HG03280 (cell line): ENCODE results near the gene FAM234A.
"Not testable (repeated sequence)": the region's sequence is repeated elsewhere in the genome, so short reads cannot be mapped to it uniquely, and the experiment has no call there.

Source experiments
- ATAC-seq: cut with Tn5 transposase; IDR thresholded peaks from one replicate; pipeline ENCODE4 v1.9.1; 2021; ENCODE audit warnings: mild to moderate bottlenecking, moderate library complexity; ENCODE audit not compliant: unreplicated experiment

FAM234A gene

DNA sequence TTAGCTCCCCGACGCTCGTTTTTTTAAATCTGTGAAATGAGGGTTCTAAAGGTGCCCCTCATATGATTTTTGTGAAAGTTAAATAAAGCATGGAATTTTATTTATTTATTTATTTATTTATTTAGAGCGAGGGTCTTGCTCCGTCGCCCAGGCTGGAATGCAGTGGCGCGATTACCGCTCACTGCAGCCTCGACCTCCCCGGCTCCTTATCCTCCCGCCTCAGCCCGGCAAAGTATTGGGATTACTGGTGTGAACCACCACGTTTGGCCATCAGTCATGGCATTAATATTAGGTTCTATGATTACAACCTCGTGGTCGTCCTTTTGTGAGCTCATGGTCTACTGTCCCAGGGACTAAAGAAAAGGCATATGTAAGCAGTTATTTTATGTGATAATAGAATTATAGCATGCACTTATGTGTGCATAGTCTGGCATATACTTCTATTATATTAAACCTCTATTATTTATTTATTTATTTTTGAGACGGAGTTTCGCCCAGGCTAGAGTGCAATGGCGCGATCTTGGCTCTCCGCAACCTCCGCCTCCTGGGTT lies 4.8 kb upstream of the FAM234A start:
- no peak for ATAC-seq

GRCh38 chr16:230351-230750 lies 4.3 kb upstream of the FAM234A start:
- not testable (repeated sequence) for ATAC-seq

DNA sequence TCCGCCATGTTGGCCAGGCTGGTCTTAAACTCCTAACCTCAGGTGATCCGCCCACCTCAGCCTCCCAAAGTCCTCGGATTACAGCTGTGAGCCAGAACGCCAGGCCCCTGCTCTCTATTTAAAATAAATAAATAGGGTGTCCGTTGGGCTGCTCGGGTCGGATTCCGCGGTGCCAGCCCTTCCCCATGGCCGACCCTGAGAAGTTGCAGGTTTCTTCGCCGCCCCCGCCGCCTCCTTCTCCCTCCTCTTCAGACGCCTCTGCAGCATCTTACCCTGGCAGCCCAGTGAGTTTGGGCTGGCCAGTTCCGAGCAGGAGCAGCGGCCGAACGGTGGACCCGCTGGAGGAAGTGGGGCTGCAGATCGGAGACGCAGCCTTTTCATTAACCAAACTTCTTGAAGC lies 3.7 kb upstream of the FAM234A start:
- ATAC-seq, result no peak

GRCh38 chr16:239948-240277 lies 5.3 kb downstream of the FAM234A start:
- ATAC-seq, result no peak

DNA sequence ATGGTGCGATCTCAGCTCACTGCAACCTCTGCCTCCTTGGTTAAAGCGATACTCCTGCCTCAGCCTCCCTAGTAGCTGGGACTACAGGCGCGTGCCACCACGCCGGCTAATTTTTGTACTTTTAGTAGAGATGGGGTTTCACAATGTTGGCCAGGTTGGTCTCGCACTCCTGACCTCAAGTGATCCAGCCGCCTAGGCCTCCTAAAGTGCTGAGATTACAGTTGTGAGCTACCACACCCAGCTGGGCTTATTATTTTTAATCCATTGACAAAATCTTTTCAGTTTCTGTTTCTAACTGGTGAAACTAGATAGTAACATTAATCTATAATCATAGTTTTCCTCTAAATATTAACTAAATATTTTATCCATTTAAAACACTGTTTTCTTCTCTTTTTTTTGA lies 5.9 kb downstream of the FAM234A start:
- no peak for ATAC-seq

DNA sequence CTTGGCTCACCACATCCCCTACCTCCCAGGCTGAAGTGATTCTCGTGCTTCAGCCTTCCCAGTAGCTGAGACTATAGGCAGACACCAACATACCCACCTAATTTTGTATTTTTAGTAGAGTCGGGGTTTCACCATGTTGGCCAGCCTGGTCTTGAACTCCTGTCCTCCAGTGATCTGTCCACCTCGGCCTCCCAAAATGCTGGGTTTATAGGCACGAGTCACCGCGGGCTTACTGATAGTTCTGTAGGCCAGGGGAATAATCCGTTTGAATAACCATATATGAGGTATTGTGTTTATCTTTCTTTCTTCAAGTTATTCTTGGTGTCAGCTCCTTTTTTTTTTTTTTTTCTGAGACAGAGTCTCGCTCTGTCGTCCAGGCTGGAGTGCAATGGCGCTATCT lies 7.7 kb downstream of the FAM234A start:
- ATAC-seq, result no peak

- no peak for ATAC-seq
Observed at GRCh38 chr16:243348-243747, 8.7 kb downstream of the FAM234A start.

DNA sequence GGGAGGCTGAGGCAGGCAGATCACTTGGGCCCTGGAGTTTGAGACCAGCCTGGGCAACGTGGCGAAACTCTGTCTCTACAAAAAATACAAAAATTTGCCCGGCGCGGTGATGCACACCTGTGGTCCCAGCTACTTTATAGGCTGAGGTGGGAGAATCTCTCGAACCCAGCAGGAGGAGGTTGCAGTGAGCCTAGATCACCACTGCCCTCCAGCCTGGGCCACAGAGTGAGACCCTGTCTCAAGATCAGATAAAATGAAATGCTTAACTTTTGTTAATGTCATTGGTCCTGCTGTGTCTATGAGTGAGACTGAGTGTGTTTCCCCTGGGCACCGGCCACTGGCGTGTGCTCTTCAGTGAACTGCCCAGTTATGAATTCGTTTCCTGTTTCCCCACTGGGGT lies 10.5 kb downstream of the FAM234A start:
- ATAC-seq, result no peak

DNA sequence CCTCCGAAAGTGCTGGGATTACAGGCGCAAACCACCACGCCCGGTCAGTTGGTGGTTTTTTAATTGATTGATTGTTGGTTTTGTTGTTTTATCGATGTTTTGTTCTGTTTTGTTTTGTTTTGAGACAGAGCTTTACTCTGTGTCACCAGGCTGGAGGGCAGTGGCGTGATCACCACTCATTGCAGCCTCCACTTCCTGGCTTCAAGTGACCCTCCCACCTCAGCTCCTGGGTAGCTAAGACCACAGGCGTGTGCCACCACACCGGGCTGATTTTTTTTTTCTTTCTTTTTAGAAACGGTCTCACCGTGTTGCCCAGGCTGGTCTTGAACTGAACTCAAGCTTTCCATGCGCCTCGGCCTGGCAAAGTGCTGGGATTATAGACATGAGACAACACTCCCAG lies 12.4 kb downstream of the FAM234A start:
- no peak for ATAC-seq

GRCh38 chr16:249431-249830 lies 14.8 kb downstream of the FAM234A start:
- ATAC-seq, result no peak

- no peak for ATAC-seq
Observed at GRCh38 chr16:252366-253337, 18.0 kb downstream of the FAM234A start.

GRCh38 chr16:253833-254232 lies 19.2 kb downstream of the FAM234A start:
- no peak for ATAC-seq

DNA sequence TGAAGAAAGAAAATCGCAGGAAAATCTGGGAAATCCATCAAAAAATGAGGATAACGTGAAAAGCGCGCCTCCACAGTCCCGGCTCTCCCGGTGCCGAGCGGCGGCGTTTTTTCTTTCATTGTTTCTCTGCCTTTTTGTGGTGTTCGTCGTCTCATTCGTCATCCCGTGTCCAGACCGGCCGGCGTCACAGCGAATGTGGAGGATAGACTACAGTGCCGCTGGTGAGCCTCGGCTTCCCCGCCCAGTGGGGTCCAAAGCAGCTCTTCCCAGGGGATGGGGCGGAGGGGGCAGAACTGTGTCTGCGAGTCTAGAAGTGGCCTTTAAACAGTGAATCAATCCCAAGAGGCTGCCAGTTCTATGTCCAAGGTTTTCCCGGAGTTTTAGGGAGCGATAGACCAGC lies 19.8 kb downstream of the FAM234A start:
- ATAC-seq, result no peak

DNA sequence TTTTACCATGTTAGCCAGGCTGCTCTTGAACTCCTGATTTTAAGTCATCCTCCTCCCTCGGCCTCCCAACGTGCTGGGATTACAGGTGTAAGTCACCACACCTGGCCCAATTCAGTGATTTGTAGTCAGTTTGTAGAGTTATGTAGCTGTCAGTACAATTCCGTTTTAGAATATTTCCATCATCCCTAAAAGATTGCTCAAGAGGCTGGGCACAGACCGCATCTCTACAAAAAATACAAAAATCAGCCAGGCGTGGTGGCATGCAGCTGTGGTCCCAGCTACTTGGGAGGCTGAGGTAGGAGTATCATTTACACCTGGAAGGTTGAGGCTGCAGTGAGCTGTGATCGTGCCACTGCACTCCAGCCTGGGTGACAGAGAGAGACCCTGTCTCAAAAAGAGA lies 20.6 kb downstream of the FAM234A start:
- no peak for ATAC-seq

- not testable (repeated sequence) for ATAC-seq
Observed at GRCh38 chr16:258091-258490, 23.5 kb downstream of the FAM234A start.

DNA sequence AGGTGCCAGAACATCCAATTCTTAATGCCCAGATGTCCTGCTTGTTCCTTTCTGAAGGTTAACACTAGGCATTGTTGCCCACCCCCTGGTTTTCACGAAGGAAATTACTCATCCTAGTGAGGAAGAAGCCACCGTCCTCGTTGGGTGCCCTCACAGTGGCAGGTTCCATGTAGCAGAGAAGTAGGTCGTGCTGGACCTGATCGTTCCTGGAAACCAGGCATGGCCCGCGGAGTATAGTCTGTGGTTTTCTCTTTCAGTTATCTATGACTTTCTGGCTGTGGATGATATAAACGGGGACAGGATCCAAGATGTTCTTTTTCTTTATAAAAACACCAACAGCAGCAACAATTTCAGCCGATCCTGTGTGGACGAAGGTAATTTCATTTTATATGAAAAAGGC lies 24.6 kb downstream of the FAM234A start:
- no peak for ATAC-seq

- no peak for ATAC-seq
Observed at GRCh38 chr16:259814-260253, 25.2 kb downstream of the FAM234A start.

GRCh38 chr16:260326-260725 lies 25.7 kb downstream of the FAM234A start:
- no peak for ATAC-seq

GRCh38 chr16:261031-261691 lies 26.5 kb downstream of the FAM234A start:
- ATAC-seq, result no peak

DNA sequence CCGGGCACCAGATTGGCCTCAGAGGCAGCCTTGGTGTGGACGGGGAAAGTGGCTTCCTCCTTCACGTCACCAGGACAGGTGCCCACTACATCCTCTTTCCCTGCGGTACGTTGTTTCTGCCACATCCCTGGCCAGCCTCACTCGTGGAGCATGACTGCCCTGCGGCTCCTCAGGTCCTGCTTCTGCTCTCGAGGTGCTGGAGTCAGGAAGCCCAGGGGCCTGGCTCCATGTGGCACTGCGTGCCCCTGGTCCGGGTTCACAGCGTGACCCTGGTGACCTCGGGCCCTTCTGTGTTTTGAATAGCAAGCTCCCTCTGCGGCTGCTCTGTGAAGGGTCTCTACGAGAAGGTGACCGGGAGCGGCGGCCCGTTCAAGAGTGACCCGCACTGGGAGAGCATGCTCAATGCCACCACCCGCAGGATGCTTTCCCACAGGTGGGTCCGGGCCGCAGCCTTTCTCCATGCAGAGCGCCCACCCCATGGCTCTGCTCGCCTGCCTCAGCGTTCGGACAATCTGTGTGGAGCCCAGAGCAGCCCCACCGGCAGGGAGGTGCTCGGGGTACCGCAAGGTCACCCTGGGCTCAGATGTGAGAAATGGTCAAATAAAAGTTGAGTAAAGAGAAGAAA lies 27.6 kb downstream of the FAM234A start:
- ATAC-seq, result no peak

GRCh38 chr16:263182-263774 lies 28.7 kb downstream of the FAM234A start:
- ATAC-seq, result no peak
